Measurements from ENCODE around the gene FRYL. TPM values are rescaled to one million over a fixed set of nuclear protein-coding genes. Genes with fewer than 3 reads are reported as not detected.
"Not testable (repeated sequence)": the region's sequence is repeated elsewhere in the genome, so short reads cannot be mapped to it uniquely, and the experiment has no call there.

FRYL gene
- total and polyA plus RNA-seq, 2 of the 13 experiments (the other 11 are each of a cell fraction or from before 2014, with no cell fraction given): 9.7 to 19.6 TPM

- H3K79me2 ChIP-seq (ENCODE audit: insufficient read depth, low read length): no peaks in the 10 kb centered on the region
- POLR2A ChIA-PET: no interaction called here
- peak overlapping the region; percentile 58 for H3K4me2 ChIP-seq (ENCODE audit: low read depth, low read length)
- no peaks in the 10 kb centered on the region for H3K9me3 ChIP-seq (ENCODE audit: low read length)
- in situ Hi-C loops (cut with HindIII; ENCODE audit: extremely low pct_ligation_motif_present, low pct_unique_long_range_greater_than_20kb): no loop called here
- DNase-seq (ENCODE audit: low spot score): no peak
- no peak overlapping the region for H3K27ac ChIP-seq (ENCODE audit: extremely low read length, insufficient read depth, low read length)
- no peak overlapping the region for H3K9ac ChIP-seq (ENCODE audit: insufficient read depth, low read depth, low read length)
- no peaks in the 10 kb centered on the region for H3K4me1 ChIP-seq (ENCODE audit: insufficient read depth, low read length)
- FAIRE-seq: no peak
- no peaks in the 10 kb centered on the region; a peak in 1 of 5 replicates for H3K27me3 ChIP-seq (ENCODE audit: control insufficient read depth in 1 of 2, insufficient read depth in 2 of 2, low read length in 2 of 2)
- no peaks in the 10 kb centered on the region for H3K36me3 ChIP-seq (replicated peaks in 1 of 2; ENCODE audit: control insufficient read depth in 1 of 2, insufficient read depth in 2 of 2, low read length in 2 of 2)
- intact Hi-C loops (cut with micrococcal nuclease; ENCODE audit: unreplicated experiment): no loop called here
- 0% methylated on average over 2 of the region's 6 CpGs for WGBS (ENCODE audit: low lambda C conversion rate)
- no peaks in the 10 kb centered on the region for H4K20me1 ChIP-seq (ENCODE audit: insufficient read depth, low read length)
- H3K4me3 ChIP-seq (replicated peaks in 1 of 3; ENCODE audit: insufficient read depth in 1 of 3, low read depth in 2 of 3, low read length in 3 of 3): peak overlapping the region in 1 of 3 experiments; percentile 40; a peak in 1 of 6 replicates
- TF ChIP-seq ZBTB43 (CRISPR knock-in tag; conservative IDR thresholded peaks at IDR 0.05): no peak
- no peak for TF ChIP-seq JDP2 (CRISPR knock-in tag; IDR thresholded peaks at IDR 0.05; ENCODE audit: borderline replicate concordance)
- TF ChIP-seq LCORL (IDR thresholded peaks at IDR 0.05): no peak
- no peak for TF ChIP-seq LCORL (CRISPR knock-in tag; IDR thresholded peaks at IDR 0.05)
- no peak for TF ChIP-seq ZNF777 (CRISPR knock-in tag; IDR thresholded peaks at IDR 0.05)
- no peak for TF ChIP-seq ZNF20 (CRISPR knock-in tag; IDR thresholded peaks at IDR 0.05)
- TF ChIP-seq NR0B2 (CRISPR knock-in tag; IDR thresholded peaks at IDR 0.05): no peak
- no peak for TF ChIP-seq BCLAF1 (IDR thresholded peaks at IDR 0.05)
- no peak for TF ChIP-seq HNF1B (CRISPR knock-in tag; IDR thresholded peaks at IDR 0.05)
- peak overlapping the region; percentile 23 for H2AFZ ChIP-seq (ENCODE audit: low read length)
- CTCF ChIA-PET (ENCODE audit: low intra/inter-chr PET ratio, low total read pairs): no interaction called here
- BruUV-seq (replicated peaks): no TSS peak
- ATAC-seq: peak; percentile 86
These were observed 36.9 kb upstream of the FRYL start for GRCh38 chr4:48816971-48817370.

GRCh38 chr4:48816297-48816696, 36.2 kb upstream of the FRYL start:
- CTCF ChIA-PET (ENCODE audit: low intra/inter-chr PET ratio, low total read pairs): not testable (repeated sequence)

More at GRCh38 chr4:48816297-48816696, 36.2 kb upstream of the FRYL start:
- H3K4me1 ChIP-seq (ENCODE audit: insufficient read depth, low read length); H3K27ac ChIP-seq (ENCODE audit: extremely low read length, insufficient read depth, low read length); BruUV-seq (replicated peaks); H3K36me3 ChIP-seq (replicated peaks in 1 of 2; ENCODE audit: control insufficient read depth in 1 of 2, insufficient read depth in 2 of 2, low read length in 2 of 2); DNase-seq (ENCODE audit: low spot score); in situ Hi-C loops (cut with HindIII; ENCODE audit: extremely low pct_ligation_motif_present, low pct_unique_long_range_greater_than_20kb); H3K79me2 ChIP-seq (ENCODE audit: insufficient read depth, low read length); H3K9ac ChIP-seq (ENCODE audit: insufficient read depth, low read depth, low read length); H2AFZ ChIP-seq (ENCODE audit: low read length); intact Hi-C loops (cut with micrococcal nuclease; ENCODE audit: unreplicated experiment); H4K20me1 ChIP-seq (ENCODE audit: insufficient read depth, low read length); POLR2A ChIA-PET; H3K27me3 ChIP-seq (ENCODE audit: control insufficient read depth in 1 of 2, insufficient read depth in 2 of 2, low read length in 2 of 2); H3K4me2 ChIP-seq (ENCODE audit: low read depth, low read length); H3K4me3 ChIP-seq (replicated peaks in 1 of 3; ENCODE audit: insufficient read depth in 1 of 3, low read depth in 2 of 3, low read length in 3 of 3); H3K9me3 ChIP-seq (ENCODE audit: low read length); FAIRE-seq; ATAC-seq: not testable (repeated sequence)
- WGBS (ENCODE audit: low lambda C conversion rate): 67% methylated on average over 7 of the region's 7 CpGs

All from HepG2 (cell line).